Measurements from ENCODE around the gene DPF3.

GRCh38 chr14:72787841-72788240 is 106.1 kb downstream of the DPF3 start:
- TF ChIP-seq CTCF (IDR thresholded peaks at IDR 0.05) (no peak), POLR2A (IDR thresholded peaks at IDR 0.05) (no peak)

Measured in adrenal gland (tissue), 5 donors.